Activated T-cell treated with anti-CD3 and anti-CD28 coated beads, Interleukin-2, amount 50 U/mL, for 24 hours (primary cell): ENCODE data around the gene ABLIM2.
A peak's percentile ranks its signal among the peaks of the same experiment; 100 is the strongest.

ENCODE experiments used
- DNase-seq: peaks from one replicate; pipeline ENCODE4 v3.0.0-alpha.2; 2020
- H3K27ac Mint-ChIP-seq: 2 replicates; pipeline ENCODE4 v1.8.0; 2020; ENCODE audit warnings: mild to moderate bottlenecking, mixed read lengths
- H3K27me3 Mint-ChIP-seq: 2 replicates; pipeline ENCODE4 v1.8.0; 2020; ENCODE audit warnings: mixed read lengths
- H3K36me3 Mint-ChIP-seq: 2 replicates; pipeline ENCODE4 v1.8.0; 2020; ENCODE audit warnings: low read depth, mixed read lengths
- H3K4me1 Mint-ChIP-seq: 2 replicates; pipeline ENCODE4 v1.8.0; 2020; ENCODE audit warnings: low read depth, mixed read lengths
- H3K4me3 Mint-ChIP-seq: 2 replicates; pipeline ENCODE4 v1.8.0; 2020; ENCODE audit warnings: mild to moderate bottlenecking, moderate library complexity, mixed read lengths
- H3K9me3 Mint-ChIP-seq: 2 replicates; pipeline ENCODE4 v1.8.0; 2020; ENCODE audit warnings: mixed read lengths

The ABLIM2 gene

DNA sequence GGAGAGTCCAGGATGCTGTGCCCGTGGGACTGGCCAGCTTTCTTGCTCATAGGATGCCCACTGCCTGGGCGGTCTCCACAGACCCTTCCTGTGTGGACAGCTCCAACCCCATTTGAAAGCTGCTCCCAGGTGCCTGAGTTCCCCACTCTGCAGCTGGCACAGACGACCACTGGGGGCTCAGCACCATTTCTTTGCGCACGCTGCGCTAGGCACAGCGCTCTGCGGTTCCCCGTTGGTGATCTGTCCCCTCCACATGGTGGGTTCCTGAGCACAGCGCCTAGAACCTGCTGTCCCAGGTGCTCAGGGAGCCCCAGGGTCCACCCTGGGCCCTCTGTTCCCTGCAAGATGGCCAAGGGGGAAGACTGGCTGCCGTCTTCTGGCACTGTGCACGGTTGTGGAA lies 173.5 kb downstream of the ABLIM2 start:
- Mint-ChIP-seq H3K4me3 (no peak overlapping the region), H3K4me1 (peaks cover 8% of the 10 kb centered on the region), H3K36me3 (no peaks in the 10 kb centered on the region), H3K9me3 (no peaks in the 10 kb centered on the region), H3K27ac (no peak overlapping the region), H3K27me3 (peaks cover 10% of the 10 kb centered on the region)
- DNase-seq = no peak

DNA sequence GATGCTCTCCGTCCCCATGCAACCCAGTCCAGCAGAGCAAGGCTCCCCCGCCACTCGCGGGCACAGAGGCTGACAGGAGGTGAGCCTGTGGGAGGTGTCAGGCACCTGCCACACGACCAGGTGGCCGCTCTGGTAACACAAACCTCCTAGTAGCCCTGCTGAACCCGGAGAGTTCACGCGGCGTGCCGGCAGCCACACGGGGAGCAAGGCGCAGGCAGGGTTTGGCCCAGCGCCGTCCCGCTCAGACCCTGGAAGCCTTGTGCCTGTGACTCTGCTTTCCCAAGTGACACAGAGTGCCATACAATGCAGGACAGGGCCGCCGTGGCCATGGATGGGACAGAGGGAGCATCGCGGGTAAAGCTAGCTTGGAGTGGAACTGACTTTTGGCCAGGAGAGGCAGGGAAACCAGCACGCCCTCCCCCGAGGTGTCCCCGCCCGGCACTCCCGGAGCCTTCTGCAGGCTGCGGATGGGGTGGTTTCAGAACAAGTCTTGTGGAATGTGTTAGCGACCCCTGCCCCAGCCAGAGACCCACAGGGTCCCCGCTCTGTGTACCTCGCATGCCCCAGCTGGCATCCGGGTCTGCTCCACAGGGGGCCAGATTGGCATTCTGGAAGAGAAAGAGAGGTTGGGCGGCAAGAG lies 174.2 kb downstream of the ABLIM2 start:
- no peak for DNase-seq
- Mint-ChIP-seq H3K27ac (no peak overlapping the region), H3K4me3 (no peak overlapping the region), H3K9me3 (no peaks in the 10 kb centered on the region), H3K27me3 (peaks cover 10% of the 10 kb centered on the region), H3K4me1 (peaks cover 8% of the 10 kb centered on the region), H3K36me3 (no peaks in the 10 kb centered on the region)

DNA sequence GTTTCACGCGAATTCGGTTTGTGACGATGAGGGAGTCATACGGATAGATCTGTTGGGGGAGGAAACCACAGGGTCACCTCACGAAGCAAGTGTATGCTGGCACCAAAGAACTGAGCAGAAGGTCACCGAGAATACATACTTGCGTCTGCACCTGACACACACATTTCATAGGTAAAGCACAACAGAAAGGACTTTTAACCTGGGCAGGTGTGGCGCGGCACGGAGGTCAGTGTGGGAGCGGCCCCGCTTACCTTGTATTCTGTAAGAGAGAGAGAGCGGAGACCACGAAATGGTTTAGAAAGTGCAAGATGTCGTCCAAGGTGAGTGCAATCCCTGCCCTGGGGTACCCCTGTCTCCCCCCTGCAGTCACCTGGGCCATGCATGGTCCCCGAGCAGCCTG lies 175.3 kb downstream of the ABLIM2 start:
- H3K36me3 Mint-ChIP-seq = no peaks in the 10 kb centered on the region
- H3K27ac Mint-ChIP-seq = no peak overlapping the region
- H3K4me3 Mint-ChIP-seq = no peak overlapping the region
- peaks cover 8% of the 10 kb centered on the region for H3K4me1 Mint-ChIP-seq
- no peak for DNase-seq
- peaks cover 10% of the 10 kb centered on the region for H3K27me3 Mint-ChIP-seq
- H3K9me3 Mint-ChIP-seq = no peaks in the 10 kb centered on the region

DNA sequence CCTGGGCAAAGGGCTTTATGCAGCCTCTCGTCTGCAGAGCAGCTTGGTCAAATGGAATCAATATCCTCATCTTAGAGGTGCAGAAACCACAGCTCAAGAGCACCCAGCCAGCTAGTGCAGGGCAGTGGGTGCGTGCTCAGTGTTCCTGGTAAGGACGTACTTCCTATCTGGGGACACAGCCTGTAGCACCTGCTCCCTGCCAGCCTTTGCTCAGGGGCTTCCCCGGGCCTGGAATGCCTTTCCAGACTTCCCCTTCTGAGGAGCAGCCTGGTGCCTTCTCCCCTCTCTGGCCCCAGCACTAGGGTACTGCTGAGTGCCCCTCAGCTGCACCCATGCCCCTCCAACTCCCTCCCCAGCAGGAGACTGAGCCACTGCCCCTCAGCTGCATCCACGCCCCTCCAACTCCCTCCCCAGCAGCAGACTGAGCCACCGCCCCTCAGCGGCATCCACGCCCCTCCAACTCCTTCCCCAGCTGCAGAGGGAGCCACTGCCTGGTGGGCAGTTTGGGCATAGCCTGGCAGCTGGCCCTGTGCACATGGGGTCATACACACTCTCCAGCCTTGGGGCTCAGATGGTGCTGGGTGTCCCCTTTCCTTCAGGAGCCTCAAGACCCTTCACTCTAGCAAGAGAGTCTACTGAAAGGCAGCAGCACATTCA lies 176.7 kb downstream of the ABLIM2 start:
- Mint-ChIP-seq H3K4me3 (no peak overlapping the region), H3K36me3 (no peaks in the 10 kb centered on the region), H3K27me3 (peaks cover 10% of the 10 kb centered on the region), H3K4me1 (peaks cover 8% of the 10 kb centered on the region), H3K27ac (no peak overlapping the region), H3K9me3 (no peaks in the 10 kb centered on the region)
- DNase-seq = no peak

DNA sequence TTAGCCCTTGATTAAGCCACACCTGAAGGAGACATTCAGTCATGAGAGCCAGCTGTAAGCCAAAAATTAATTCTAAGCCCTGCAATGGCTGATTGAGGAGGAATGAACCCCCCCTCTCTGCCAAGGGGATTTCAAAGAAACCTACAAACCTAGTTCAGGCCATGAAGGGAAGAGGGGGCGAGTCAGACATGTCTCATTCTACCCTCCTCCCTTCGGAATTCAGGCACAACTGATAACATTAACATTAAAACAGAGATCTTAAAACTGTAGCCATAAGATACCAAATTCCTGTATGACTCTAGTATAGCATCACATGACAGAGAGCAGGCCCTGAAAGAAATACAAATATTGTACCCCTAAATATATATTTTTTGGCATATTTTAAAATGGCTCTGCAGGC lies 178.6 kb downstream of the ABLIM2 start:
- H3K4me1 Mint-ChIP-seq = peaks cover 2% of the 10 kb centered on the region
- H3K27me3 Mint-ChIP-seq = no peaks in the 10 kb centered on the region
- no peaks in the 10 kb centered on the region for H3K9me3 Mint-ChIP-seq
- no peak for DNase-seq
- no peak overlapping the region for H3K27ac Mint-ChIP-seq
- H3K4me3 Mint-ChIP-seq = no peak overlapping the region
- no peaks in the 10 kb centered on the region for H3K36me3 Mint-ChIP-seq

DNA sequence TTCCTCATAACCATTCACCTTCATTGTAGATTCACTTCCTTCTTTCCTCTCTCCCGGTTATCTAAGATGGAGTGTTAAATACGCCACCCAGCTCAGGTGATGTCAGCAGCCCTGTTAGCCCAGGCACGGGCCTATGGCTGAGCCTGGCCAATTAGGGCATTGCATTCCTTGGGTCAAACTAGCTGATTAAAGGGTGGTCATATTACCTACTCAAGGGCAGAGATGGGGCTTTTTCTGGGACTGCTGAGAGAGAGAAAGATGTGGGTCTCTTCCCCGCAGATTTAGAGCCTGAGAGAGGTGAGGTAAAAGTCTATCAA lies 179.0 kb downstream of the ABLIM2 start:
- DNase-seq = no peak
- H3K4me3 Mint-ChIP-seq = no peak overlapping the region
- no peak overlapping the region for H3K27ac Mint-ChIP-seq
- H3K27me3 Mint-ChIP-seq = no peaks in the 10 kb centered on the region
- H3K9me3 Mint-ChIP-seq = no peaks in the 10 kb centered on the region
- H3K36me3 Mint-ChIP-seq = no peaks in the 10 kb centered on the region
- peaks cover 2% of the 10 kb centered on the region for H3K4me1 Mint-ChIP-seq

DNA sequence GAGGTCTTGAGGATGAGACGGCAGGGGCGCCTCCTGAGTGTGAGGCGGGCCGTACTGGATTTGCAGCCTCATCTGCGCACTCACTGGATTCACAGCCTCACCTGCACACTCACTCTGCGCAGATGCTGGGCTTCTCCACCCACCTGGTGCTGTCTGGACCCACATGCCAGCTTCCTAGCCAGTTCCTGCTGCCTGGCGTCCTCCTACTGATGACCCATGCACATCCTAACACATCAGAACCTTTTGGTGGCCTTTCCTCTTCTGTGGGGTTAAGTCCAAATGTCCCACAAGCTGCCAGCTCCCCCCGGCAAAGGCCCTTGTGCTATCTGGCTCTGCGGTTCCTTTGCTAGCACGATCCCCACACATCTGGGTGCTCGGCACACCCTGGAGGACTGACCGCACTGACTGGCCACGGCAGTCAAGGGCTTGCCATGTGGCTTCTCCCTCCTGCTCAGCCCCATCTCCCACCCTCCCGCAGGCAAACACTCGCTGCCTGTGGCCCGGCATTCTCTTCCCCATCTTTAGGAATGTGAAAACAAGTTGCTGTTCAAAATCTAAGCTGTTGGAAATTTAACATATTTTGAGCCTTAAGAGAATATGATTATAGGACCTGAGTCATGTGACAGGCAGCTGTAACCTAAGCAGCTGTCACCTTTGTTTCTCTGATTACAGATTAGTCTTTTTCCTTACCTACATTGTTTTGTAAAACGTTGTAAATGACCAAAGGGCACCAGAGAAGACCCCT lies 179.5 kb downstream of the ABLIM2 start:
- peaks cover 2% of the 10 kb centered on the region for H3K4me1 Mint-ChIP-seq

DNA sequence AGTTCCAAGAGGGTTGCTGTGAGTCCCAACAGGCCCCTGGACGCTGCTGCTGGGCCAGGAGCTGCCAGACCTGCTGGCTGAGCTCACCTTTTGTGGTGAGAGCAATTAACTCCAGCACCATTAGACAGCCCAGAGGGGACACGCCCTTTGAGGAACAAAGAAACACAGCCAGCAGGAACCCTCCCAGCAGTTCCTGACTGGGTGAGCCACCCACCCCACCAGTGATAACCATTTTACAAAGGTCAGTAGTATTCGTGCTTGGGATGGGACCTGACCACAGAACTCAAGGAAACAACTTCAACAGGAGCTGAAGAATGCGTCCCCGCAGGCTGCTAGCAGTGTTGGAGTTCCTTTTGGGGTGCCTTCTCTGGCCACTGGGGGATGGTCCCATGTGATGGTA lies 180.1 kb downstream of the ABLIM2 start:
- H3K4me1 Mint-ChIP-seq = peaks cover 5% of the 10 kb centered on the region
- H3K27ac Mint-ChIP-seq = no peak overlapping the region
- H3K36me3 Mint-ChIP-seq = peaks cover 3% of the 10 kb centered on the region
- no peak overlapping the region for H3K4me3 Mint-ChIP-seq
- no peaks in the 10 kb centered on the region for H3K27me3 Mint-ChIP-seq
- DNase-seq = no peak
- H3K9me3 Mint-ChIP-seq = no peaks in the 10 kb centered on the region

More for the DNA sequence above, 179.5 kb downstream of the ABLIM2 start:
- Mint-ChIP-seq H3K36me3 (no peaks in the 10 kb centered on the region), H3K27ac (no peak overlapping the region), H3K9me3 (no peaks in the 10 kb centered on the region), H3K4me3 (no peak overlapping the region), H3K27me3 (no peaks in the 10 kb centered on the region)
- no peak for DNase-seq

DNA sequence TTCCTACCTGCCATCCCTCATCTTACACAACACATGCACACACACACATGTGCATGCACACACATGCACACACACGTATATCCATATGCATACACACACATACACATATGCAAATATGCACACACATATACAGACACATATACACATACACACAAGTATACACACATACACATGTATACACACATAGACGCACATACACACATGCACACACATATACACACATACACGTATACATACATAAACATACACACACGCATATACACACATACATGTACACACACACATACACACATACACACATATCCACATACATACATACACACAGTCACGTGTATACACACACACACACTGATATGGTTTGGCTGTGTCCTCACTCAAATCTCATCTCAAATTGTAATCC lies 182.0 kb downstream of the ABLIM2 start:
- H3K27ac Mint-ChIP-seq = no peak overlapping the region
- H3K4me1 Mint-ChIP-seq = peaks cover 20% of the 10 kb centered on the region
- peaks cover 9% of the 10 kb centered on the region for H3K36me3 Mint-ChIP-seq
- H3K27me3 Mint-ChIP-seq = no peaks in the 10 kb centered on the region
- H3K4me3 Mint-ChIP-seq = no peak overlapping the region
- no peak for DNase-seq
- H3K9me3 Mint-ChIP-seq = no peaks in the 10 kb centered on the region

DNA sequence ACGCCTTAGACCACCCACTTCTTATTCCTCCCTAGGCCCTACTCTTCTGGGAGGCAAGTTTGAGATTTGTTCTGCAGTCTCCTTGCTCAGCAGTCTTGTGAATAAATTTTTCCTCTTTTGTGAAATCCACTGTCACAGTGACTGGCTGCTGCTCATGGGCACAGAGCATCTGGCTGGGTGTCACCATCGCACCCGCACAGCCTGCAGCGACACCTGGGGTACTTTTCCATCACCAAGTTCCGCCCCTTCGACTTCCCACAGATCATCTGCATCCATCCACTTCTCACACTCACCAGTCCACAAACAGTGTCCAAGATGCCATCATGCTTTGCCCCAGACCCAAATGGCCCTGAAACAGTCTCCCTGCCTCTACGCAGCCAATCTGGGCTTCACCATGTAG lies 182.6 kb downstream of the ABLIM2 start:
- Mint-ChIP-seq H3K9me3 (no peaks in the 10 kb centered on the region), H3K4me3 (no peak overlapping the region), H3K27ac (no peak overlapping the region), H3K4me1 (peaks cover 26% of the 10 kb centered on the region), H3K27me3 (no peaks in the 10 kb centered on the region), H3K36me3 (peaks cover 12% of the 10 kb centered on the region)
- DNase-seq = no peak

DNA sequence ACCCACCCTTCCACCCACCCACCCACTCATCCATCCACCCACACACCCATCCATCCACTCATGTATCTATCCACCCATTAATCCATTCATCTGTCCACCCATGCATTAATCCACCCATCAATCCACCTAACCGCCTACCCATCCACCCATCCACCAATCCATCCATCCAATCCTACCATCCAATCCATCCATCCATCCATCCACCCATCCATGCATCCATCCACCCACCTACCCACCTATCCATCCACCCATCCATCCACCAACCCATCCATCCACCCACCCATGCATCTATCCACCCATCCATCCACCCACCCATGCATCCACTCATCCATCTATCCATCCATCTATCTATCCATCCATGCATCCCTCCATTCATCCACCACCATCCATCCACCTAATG lies 184.2 kb downstream of the ABLIM2 start:
- peaks cover 24% of the 10 kb centered on the region for H3K36me3 Mint-ChIP-seq
- no peak for DNase-seq
- no peak overlapping the region for H3K27ac Mint-ChIP-seq
- no peak overlapping the region for H3K4me3 Mint-ChIP-seq
- H3K27me3 Mint-ChIP-seq = no peaks in the 10 kb centered on the region
- peaks cover 42% of the 10 kb centered on the region for H3K4me1 Mint-ChIP-seq
- H3K9me3 Mint-ChIP-seq = no peaks in the 10 kb centered on the region

DNA sequence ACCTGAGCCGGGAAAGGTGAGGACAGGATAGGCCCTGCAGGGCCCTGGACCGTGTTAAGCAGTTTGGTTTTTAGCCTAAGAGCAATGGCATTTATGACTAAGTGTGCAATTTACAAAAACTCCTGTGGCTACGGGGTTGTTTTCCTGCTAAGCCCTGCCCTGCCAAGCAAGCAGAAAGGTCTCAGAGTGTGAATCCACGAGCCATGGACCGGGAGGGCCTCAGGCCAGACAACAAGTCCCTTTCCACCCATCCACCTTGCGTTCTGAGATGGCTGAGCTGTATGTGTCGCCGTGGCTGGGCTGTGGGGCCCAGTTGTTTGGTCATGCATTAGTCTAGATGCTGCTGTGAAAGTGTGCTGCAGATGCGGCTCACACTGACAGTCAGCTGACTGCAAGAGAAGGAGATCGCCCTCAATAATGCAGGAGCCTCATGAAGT lies 185.1 kb downstream of the ABLIM2 start:
- H3K36me3 Mint-ChIP-seq = peaks cover 24% of the 10 kb centered on the region
- peak overlapping the region; percentile 57 for H3K27ac Mint-ChIP-seq
- H3K4me1 Mint-ChIP-seq = peaks cover 47% of the 10 kb centered on the region
- no peak for DNase-seq
- H3K9me3 Mint-ChIP-seq = no peaks in the 10 kb centered on the region
- no peak overlapping the region for H3K4me3 Mint-ChIP-seq
- H3K27me3 Mint-ChIP-seq = no peaks in the 10 kb centered on the region

DNA sequence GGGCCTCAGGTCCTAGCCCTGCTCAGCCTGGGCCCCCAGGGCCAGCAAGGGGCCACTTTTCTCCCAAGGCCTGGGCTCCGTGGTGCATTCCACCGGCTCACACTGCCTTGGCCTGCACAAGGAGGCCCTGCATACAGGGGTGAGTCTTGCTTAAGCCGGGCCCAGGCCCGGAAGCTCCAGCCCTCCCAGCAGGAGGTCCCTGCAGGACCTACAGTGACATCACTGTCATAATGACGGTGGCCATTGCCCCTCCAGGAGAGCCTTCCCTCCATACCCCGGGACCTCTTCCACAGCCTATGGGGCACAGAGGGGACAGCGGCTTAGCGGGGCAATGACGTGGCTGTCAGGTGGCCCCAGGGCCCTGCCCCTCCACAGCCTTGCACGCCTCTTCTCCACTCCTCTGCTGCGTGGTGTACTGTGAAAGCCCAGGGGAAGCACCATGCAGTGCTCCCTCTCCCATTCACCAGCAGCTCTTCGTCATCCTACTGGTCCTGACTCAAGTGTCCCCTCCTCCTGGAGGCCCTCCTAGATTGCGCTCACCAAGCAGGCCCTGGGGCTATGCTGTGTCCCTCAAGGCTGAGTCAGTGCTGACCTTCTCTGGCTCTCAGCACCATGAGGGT lies 186.6 kb downstream of the ABLIM2 start:
- Mint-ChIP-seq H3K9me3 (no peaks in the 10 kb centered on the region), H3K36me3 (peaks cover 24% of the 10 kb centered on the region), H3K4me3 (peak overlapping the region; percentile 92), H3K27ac (peak overlapping the region; percentile 99), H3K4me1 (peaks cover 58% of the 10 kb centered on the region), H3K27me3 (no peaks in the 10 kb centered on the region)
- no peak for DNase-seq

DNA sequence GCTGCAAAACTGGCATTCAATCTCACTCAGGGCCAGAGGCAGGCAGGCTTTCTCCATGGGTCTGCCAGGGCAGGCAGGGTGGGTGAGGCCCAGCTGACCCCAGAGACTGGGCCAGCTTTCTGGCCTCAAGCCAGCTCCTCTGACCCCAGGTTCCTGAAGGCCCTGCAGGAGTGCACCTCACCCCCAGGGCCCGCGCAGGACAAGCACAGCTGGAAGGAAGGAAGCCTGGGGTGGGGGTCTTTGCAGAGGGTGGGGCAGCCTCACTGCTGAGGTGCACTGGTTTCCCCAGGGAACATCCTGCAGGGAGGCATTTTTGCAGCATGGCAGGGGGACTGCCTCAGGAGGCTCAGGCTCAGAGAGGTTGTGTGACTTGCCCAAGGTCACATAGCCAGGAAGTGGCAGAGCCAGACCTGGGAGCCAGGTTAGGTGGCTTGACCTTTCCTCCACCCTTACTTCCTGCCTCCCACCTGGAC lies 187.4 kb downstream of the ABLIM2 start:
- Mint-ChIP-seq H3K27me3 (no peaks in the 10 kb centered on the region), H3K36me3 (peaks cover 24% of the 10 kb centered on the region), H3K9me3 (no peaks in the 10 kb centered on the region), H3K4me1 (peaks cover 62% of the 10 kb centered on the region), H3K27ac (peak overlapping the region; percentile 99), H3K4me3 (peak overlapping the region; percentile 92)
- no peak for DNase-seq
